IMR-90 (cell line): ENCODE measurements around the gene PHEX. TPM values are rescaled to one million over a fixed set of nuclear protein-coding genes. Genes with fewer than 3 reads are reported as not detected.

Experiments
- ATAC-seq: fragments of 200-7000 bp; cut with Tn5 transposase; 2 replicates; pipeline ENCODE4 v1.9.1; 2020; ENCODE audit warnings: low read depth, mild to moderate bottlenecking, moderate library complexity
- BruUV-seq: library from RNA; stranded (reverse); fragments of 400-500 nt; replicated peaks from 2 replicates; lab custom pipeline; 2021; lab: Mats Ljungman, UMichigan
- CTCF ChIA-PET: fragments of 300-600 bp; formaldehyde crosslinking; extraction: SDS; loops from one replicate; lab custom pipeline; 2021; ENCODE audit warnings: antibody characterized with exemption; lab: Yijun Ruan, JAX
- POLR2A ChIA-PET: fragments of 300-600 bp; sonication (Branson Sonifier 250); formaldehyde crosslinking; loops from one replicate; lab custom pipeline; 2022; ENCODE audit warnings: antibody characterized with exemption; ENCODE audit not compliant: unreplicated experiment; lab: Charles Lee
- DNase-seq: peaks from one replicate; pipeline ENCODE4 v3.0.0; 2013
- H2AFZ ChIP-seq: replicated peaks from 2 replicates; pipeline ENCODE3; 2013; ENCODE audit warnings: low read length, mild to moderate bottlenecking; ENCODE audit not compliant: poor library complexity
- H2AK5ac ChIP-seq: 2 replicates; pipeline ENCODE4 v1.6.1; 2013; ENCODE audit warnings: low read depth, low read length, inconsistent platforms
- H2AK9ac ChIP-seq: replicated peaks from 2 replicates; pipeline ENCODE3; 2013; ENCODE audit warnings: mild to moderate bottlenecking, low read depth, low read length, moderate library complexity; ENCODE audit not compliant: poor library complexity
- H2BK120ac ChIP-seq: 2 replicates; pipeline ENCODE4 v1.6.1; 2013; ENCODE audit warnings: low read depth, low read length, inconsistent platforms
- H2BK15ac ChIP-seq: 3 replicates; pipeline ENCODE4 v1.6.1; 2013; ENCODE audit warnings: low read depth, low read length, inconsistent platforms
- H2BK20ac ChIP-seq: 2 replicates; pipeline ENCODE4 v1.6.1; 2013; ENCODE audit warnings: low read depth, mild to moderate bottlenecking, inconsistent platforms, low read length, moderate library complexity
- H2BK5ac ChIP-seq: 2 replicates; pipeline ENCODE4 v1.6.1; 2013; ENCODE audit warnings: mild to moderate bottlenecking, low read depth, low read length, inconsistent platforms; ENCODE audit not compliant: poor library complexity, severe bottlenecking
- H3K14ac ChIP-seq: replicated peaks from 2 replicates; pipeline ENCODE4 v1.6.1; 2013; ENCODE audit warnings: low read depth, low read length, inconsistent platforms
- H3K18ac ChIP-seq: 2 replicates; pipeline ENCODE4 v1.6.1; 2013; ENCODE audit warnings: low read depth, low read length, control low read depth
- H3K23ac ChIP-seq: 2 replicates; pipeline ENCODE4 v1.6.1; 2013; ENCODE audit warnings: low read depth, low read length, inconsistent platforms
- H3K27ac ChIP-seq: 2 replicates; pipeline ENCODE4 v1.5.1; 2013; ENCODE audit warnings: mild to moderate bottlenecking, control low read depth, low read length; ENCODE audit not compliant: insufficient read depth
- H3K27me3 ChIP-seq: 2 replicates; pipeline ENCODE4 v1.6.1; 2013; ENCODE audit warnings: low read length; ENCODE audit not compliant: control insufficient read depth, insufficient read depth
- H3K36me3 ChIP-seq: 2 replicates; pipeline ENCODE4 v1.6.1; 2013; ENCODE audit warnings: low read length, mixed read lengths; ENCODE audit not compliant: control insufficient read depth, insufficient read depth
- H3K4ac ChIP-seq: 2 replicates; pipeline ENCODE4 v1.6.1; 2013; ENCODE audit warnings: low read depth, low read length, inconsistent platforms
- H3K4me1 ChIP-seq: 2 replicates; pipeline ENCODE4 v1.6.1; 2013; ENCODE audit warnings: low read length, mixed read lengths; ENCODE audit not compliant: control insufficient read depth, insufficient read depth
- H3K4me2 ChIP-seq: 2 replicates; pipeline ENCODE4 v1.6.1; 2013; ENCODE audit warnings: low read depth, mild to moderate bottlenecking, control low read depth, low read length, moderate library complexity
- H3K4me3 ChIP-seq: 2 replicates; pipeline ENCODE4 v1.5.1; 2013; ENCODE audit warnings: low read depth, mild to moderate bottlenecking, control low read depth, low read length, moderate library complexity; ENCODE audit not compliant: insufficient read depth
- H3K56ac ChIP-seq: 2 replicates; pipeline ENCODE4 v1.6.1; 2013; ENCODE audit warnings: low read length, inconsistent platforms; ENCODE audit not compliant: insufficient read depth; ENCODE audit errors: extremely low read depth
- H3K79me1 ChIP-seq, 2 experiments: 2 replicates each; pipeline ENCODE4 v1.6.1; 2013; ENCODE audit warnings: low read length in 2 of 2, inconsistent platforms in 1 of 2, low read depth in 1 of 2
- H3K9ac ChIP-seq: 2 replicates; pipeline ENCODE4 v1.6.1; 2013; ENCODE audit warnings: low read depth, low read length, control low read depth
- H3K9me1 ChIP-seq: 2 replicates; pipeline ENCODE4 v1.6.1; 2013; ENCODE audit warnings: low read length, inconsistent platforms; ENCODE audit not compliant: insufficient read depth
- H3K9me3 ChIP-seq: 2 replicates; pipeline ENCODE4 v1.6.1; 2013; ENCODE audit warnings: low read length; ENCODE audit not compliant: control insufficient read depth, insufficient read depth
- H4K20me1 ChIP-seq: 2 replicates; pipeline ENCODE4 v1.6.1; 2013; ENCODE audit warnings: low read length, inconsistent platforms; ENCODE audit not compliant: insufficient read depth
- H4K5ac ChIP-seq: 2 replicates; pipeline ENCODE4 v1.6.1; 2013; ENCODE audit warnings: mild to moderate bottlenecking, low read depth, low read length, control low read depth
- H4K8ac ChIP-seq, 2 experiments: 2 replicates each; pipeline ENCODE4 v1.6.1; 2013; ENCODE audit warnings: low read depth in 2 of 2, low read length in 2 of 2, control low read depth in 1 of 2, inconsistent platforms in 1 of 2
- H4K91ac ChIP-seq: 2 replicates; pipeline ENCODE4 v1.6.1; 2013; ENCODE audit warnings: low read depth, low read length, inconsistent platforms; ENCODE audit not compliant: insufficient read depth
- ELK1 ChIP-seq: fragments of 150-350 bp; IDR thresholded peaks from 2 replicates; pipeline ENCODE4 v1.6.1; 2016; ENCODE audit warnings: low read depth, mild to moderate bottlenecking, low read length, moderate library complexity, borderline replicate concordance
- MAFK ChIP-seq: IDR thresholded peaks from 2 replicates; pipeline ENCODE4 v1.6.1; 2012; ENCODE audit warnings: low read depth, low read length, improper control_type of control experiment
- MAZ ChIP-seq: IDR thresholded peaks from 2 replicates; pipeline ENCODE4 v1.6.1; 2012; ENCODE audit warnings: low read depth, mild to moderate bottlenecking, low read length, improper control_type of control experiment, moderate library complexity, borderline replicate concordance
- NFE2L2 ChIP-seq: fragments of 150-350 bp; IDR thresholded peaks from 2 replicates; pipeline ENCODE4 v1.6.1; 2016; ENCODE audit warnings: low read depth, mild to moderate bottlenecking, low read length
- RAD21 ChIP-seq: IDR thresholded peaks from 2 replicates; pipeline ENCODE4 v1.6.1; 2012; ENCODE audit warnings: low read length, improper control_type of control experiment
- RCOR1 ChIP-seq: IDR thresholded peaks from 2 replicates; pipeline ENCODE4 v1.6.1; 2012; ENCODE audit warnings: mild to moderate bottlenecking, low read length, improper control_type of control experiment; ENCODE audit not compliant: insufficient replicate concordance
- SMC3 ChIP-seq: fragments of 150-350 bp; IDR thresholded peaks from 2 replicates; pipeline ENCODE4 v1.6.1; 2016; ENCODE audit warnings: low read depth, mild to moderate bottlenecking, antibody characterized with exemption, low read length, moderate library complexity
- WGBS, 2 experiments: methylation state at CpG; one replicate each; pipeline versions ENCODE4 v1.1.5 to v1.1.7; 2013; ENCODE audit warnings: missing lambda C conversion rate in 2 of 2; ENCODE audit not compliant: insufficient read length in 1 of 2; ENCODE audit errors: extremely low coverage in 2 of 2; 5-methylcytosine and 5-hydroxymethylcytosine counted together
- dilution Hi-C: fragments of 300-500 bp; cut with HindIII; formaldehyde crosslinking; loops from one replicate; pipeline ENCODE4 v1.14.3; 2018; ENCODE audit warnings: low sequenced_read_pairs; ENCODE audit not compliant: unreplicated experiment
- in situ Hi-C: fragments of 300-500 bp; cut with MboI; formaldehyde crosslinking; loops from 3 replicates; pipeline ENCODE4 v1.14.3; 2019; ENCODE audit warnings: low sequenced_read_pairs, inconsistent platforms, mixed read lengths
- intact Hi-C: fragments of 100-400 bp; cut with micrococcal nuclease; formaldehyde crosslinking; loops from 2 replicates; pipeline ENCODE4 v1.10.0; 2022
- polyA plus RNA-seq, 3 experiments: library from polyadenylated mRNA; depleted of rRNA; stranded (reverse); fragments of >200 nt; gene quantifications; 2 replicates each; pipeline ENCODE4 v1.2.3, GENCODE V29; 2012; ENCODE audit warnings: low replicate concordance in 1 of 3
- total RNA-seq: library from RNA; depleted of rRNA; stranded (reverse); fragments of >200 nt; gene quantifications from 2 replicates; pipeline ENCODE4 v1.2.3, GENCODE V29; 2012
- TF ChIP-seq, protein P1 (sequence below): conservative IDR thresholded peaks from 2 replicates; pipeline ENCODE4 v1.5.1; 2012; ENCODE audit warnings: mild to moderate bottlenecking, low read depth, low read length, improper control_type of control experiment
- TF ChIP-seq, protein P2 (sequence below): fragments of 150-350 bp; IDR thresholded peaks from 2 replicates; pipeline ENCODE4 v1.6.1; 2017; ENCODE audit warnings: mild to moderate bottlenecking, antibody characterized with exemption, low read length, low read depth

The PHEX gene
- total and polyA plus RNA-seq, 2 of the 4 experiments (the other 2 are of a cell fraction) = 0.10 to 0.18 TPM

GRCh38 chrX:22135994-22136684 is 104.0 kb downstream of the PHEX start:
- H2BK15ac ChIP-seq = peak overlapping the region; percentile 37; the same call in 1 of the 3 replicates
- H4K5ac ChIP-seq = peak overlapping the region; percentile 83
- peaks cover 5% of the 10 kb centered on the region; the same call in 1 of the 2 replicates for H3K9me1 ChIP-seq
- WGBS, 2 experiments = 28% methylated on average over 2 of the region's 11 CpGs; no CpG with 5 or more reads in 1 of the 2 experiments
- intact Hi-C loops (loop anchor here (1.0 to 10.0 kb wide), 8 partner anchors 56 to 1481 kb away; no protein-coding TSS in a partner anchor), in situ Hi-C loops (no loop called here), dilution Hi-C loops (no loop called here)
- peak overlapping the region; percentile 68 for H4K91ac ChIP-seq
- ATAC-seq (peak; percentile 48), DNase-seq (peak; percentile 60)
- peak overlapping the region; percentile 35 to 84; a peak in 3 of 4 replicates for H4K8ac ChIP-seq
- H3K27me3 ChIP-seq = peaks cover 1% of the 10 kb centered on the region; the same call in 1 of the 2 replicates
- peak overlapping the region; percentile 78 for H3K14ac ChIP-seq
- H3K4me3 ChIP-seq = no peak overlapping the region
- H4K20me1 ChIP-seq = no peaks in the 10 kb centered on the region
- TF ChIP-seq, protein P1, sequence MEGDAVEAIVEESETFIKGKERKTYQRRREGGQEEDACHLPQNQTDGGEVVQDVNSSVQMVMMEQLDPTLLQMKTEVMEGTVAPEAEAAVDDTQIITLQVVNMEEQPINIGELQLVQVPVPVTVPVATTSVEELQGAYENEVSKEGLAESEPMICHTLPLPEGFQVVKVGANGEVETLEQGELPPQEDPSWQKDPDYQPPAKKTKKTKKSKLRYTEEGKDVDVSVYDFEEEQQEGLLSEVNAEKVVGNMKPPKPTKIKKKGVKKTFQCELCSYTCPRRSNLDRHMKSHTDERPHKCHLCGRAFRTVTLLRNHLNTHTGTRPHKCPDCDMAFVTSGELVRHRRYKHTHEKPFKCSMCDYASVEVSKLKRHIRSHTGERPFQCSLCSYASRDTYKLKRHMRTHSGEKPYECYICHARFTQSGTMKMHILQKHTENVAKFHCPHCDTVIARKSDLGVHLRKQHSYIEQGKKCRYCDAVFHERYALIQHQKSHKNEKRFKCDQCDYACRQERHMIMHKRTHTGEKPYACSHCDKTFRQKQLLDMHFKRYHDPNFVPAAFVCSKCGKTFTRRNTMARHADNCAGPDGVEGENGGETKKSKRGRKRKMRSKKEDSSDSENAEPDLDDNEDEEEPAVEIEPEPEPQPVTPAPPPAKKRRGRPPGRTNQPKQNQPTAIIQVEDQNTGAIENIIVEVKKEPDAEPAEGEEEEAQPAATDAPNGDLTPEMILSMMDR = peak; percentile 67
- no peak for TF ChIP-seq RCOR1
- TF ChIP-seq MAZ = no peak
- TF ChIP-seq RAD21 = peak; percentile 71
- peak; percentile 48; the same call in 1 of the 2 replicates for TF ChIP-seq NFE2L2
- TF ChIP-seq, protein P2, sequence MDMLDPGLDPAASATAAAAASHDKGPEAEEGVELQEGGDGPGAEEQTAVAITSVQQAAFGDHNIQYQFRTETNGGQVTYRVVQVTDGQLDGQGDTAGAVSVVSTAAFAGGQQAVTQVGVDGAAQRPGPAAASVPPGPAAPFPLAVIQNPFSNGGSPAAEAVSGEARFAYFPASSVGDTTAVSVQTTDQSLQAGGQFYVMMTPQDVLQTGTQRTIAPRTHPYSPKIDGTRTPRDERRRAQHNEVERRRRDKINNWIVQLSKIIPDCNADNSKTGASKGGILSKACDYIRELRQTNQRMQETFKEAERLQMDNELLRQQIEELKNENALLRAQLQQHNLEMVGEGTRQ = no peak
- TF ChIP-seq MAFK = no peak
- peak; percentile 44 for TF ChIP-seq SMC3
- TF ChIP-seq ELK1 = no peak
- no peak overlapping the region for H2AK5ac ChIP-seq
- H2AK9ac ChIP-seq = no peak overlapping the region
- H3K4me1 ChIP-seq = peaks cover 7% of the 10 kb centered on the region
- H3K23ac ChIP-seq = peak overlapping the region; percentile 91
- 0 out of 2 replicates have a peak overlapping the region, but pooled peaks have one; percentile 40 for H3K56ac ChIP-seq
- peak overlapping the region; percentile 96; the same call in 1 of the 2 replicates for H3K27ac ChIP-seq
- CTCF ChIA-PET = interaction anchor here (0.6 to 2.1 kb wide), 13 partner anchors 9 to 1765 kb away, joined by 3 to 9 read pairs (median 4); no protein-coding TSS in a partner anchor
- H2BK20ac ChIP-seq = peak overlapping the region; percentile 92; the same call in 1 of the 2 replicates
- POLR2A ChIA-PET = interaction anchor here (0.5 to 0.7 kb wide), 3 partner anchors 81 to 873 kb away, joined by 4 to 6 read pairs (median 5); no protein-coding TSS in a partner anchor
- no peaks in the 10 kb centered on the region for H3K36me3 ChIP-seq
- H3K79me1 ChIP-seq = no peaks in the 10 kb centered on the region
- peak overlapping the region; percentile 91 for H2BK120ac ChIP-seq
- H3K4ac ChIP-seq = peak overlapping the region; percentile 86
- H3K9ac ChIP-seq = peak overlapping the region; percentile 6; the same call in 1 of the 2 replicates
- no peaks in the 10 kb centered on the region for H3K9me3 ChIP-seq
- peak overlapping the region; percentile 95 for H2BK5ac ChIP-seq
- H3K18ac ChIP-seq = peak overlapping the region; percentile 92
- peak overlapping the region; percentile 84 for H3K4me2 ChIP-seq
- peak overlapping the region; percentile 36 for H2AFZ ChIP-seq
- BruUV-seq = no TSS peak
